Esophagus squamous epithelium (tissue), 4 donors: ENCODE results near the gene HSPB9.

ENCODE experiments used
- CTCF ChIP-seq, 6 experiments: fragments of 450-650 bp in 4 of 6; fragments of 200-600 bp in 2 of 6; sonication (generic) in 2 of 6; IDR thresholded peaks; one replicate each; pipeline ENCODE4 v1.5.1; 2016 to 2019; ENCODE audit warnings: antibody characterized with exemption in 6 of 6, mild to moderate bottlenecking in 4 of 6, moderate library complexity in 4 of 6
- POLR2A ChIP-seq, 4 donors: fragments of 450-650 bp; IDR thresholded peaks; one replicate each; pipeline ENCODE4 v1.6.1; 2017; ENCODE audit warnings: antibody characterized with exemption in 4 of 4, mild to moderate bottlenecking in 4 of 4, moderate library complexity in 3 of 4

GRCh38 chr17:42075789-42076188, 46.8 kb upstream of the HSPB9 start:
- TF ChIP-seq CTCF (IDR thresholded peaks at IDR 0.05), result no peak
- TF ChIP-seq POLR2A (IDR thresholded peaks at IDR 0.05), result no peak
